Vagina (tissue), 2 donors: ENCODE measurements around the gene GALNT7. TPM values are rescaled to one million over a fixed set of nuclear protein-coding genes. Genes with fewer than 3 reads are reported as not detected.

Experiments
- DNase-seq, 2 donors: peaks; one replicate each; pipeline ENCODE4 v3.0.0-alpha.2; 2017; ENCODE audit errors: extremely low spot score in 2 of 2
- H3K27ac ChIP-seq: fragments of 200-600 bp; sonication (generic); one replicate; pipeline ENCODE4 v1.5.1; 2019
- H3K27me3 ChIP-seq: fragments of 200-600 bp; sonication (generic); one replicate; pipeline ENCODE4 v1.5.1; 2019
- H3K36me3 ChIP-seq, 2 donors: fragments of 200-600 bp; sonication (generic); one replicate each; pipeline ENCODE4 v1.5.1; 2017 to 2019
- H3K4me1 ChIP-seq: fragments of 200-600 bp; sonication (generic); one replicate; pipeline ENCODE4 v1.5.1; 2019
- H3K4me3 ChIP-seq, 2 donors: fragments of 200-600 bp; sonication (generic); 1 replicate in 1 of 2; 2 replicates in 1 of 2; pipeline ENCODE4 v1.5.1; 2016 to 2019
- H3K9me3 ChIP-seq: fragments of 200-600 bp; sonication (generic); one replicate; pipeline ENCODE4 v1.5.1; 2019
- POLR2A ChIP-seq, 2 donors: fragments of 450-650 bp; IDR thresholded peaks; one replicate each; pipeline ENCODE4 v1.6.1; 2017; ENCODE audit warnings: antibody characterized with exemption in 2 of 2, mild to moderate bottlenecking in 2 of 2, moderate library complexity in 2 of 2
- POLR2AphosphoS5 ChIP-seq, 2 donors: sonication (generic); formaldehyde crosslinking; IDR thresholded peaks; one replicate each; pipeline ENCODE4 v1.9.0; 2017; ENCODE audit warnings: antibody characterized with exemption in 2 of 2, mild to moderate bottlenecking in 2 of 2, low read depth in 1 of 2; ENCODE audit not compliant: insufficient read depth in 1 of 2
- intact Hi-C: fragments of 100-400 bp; cut with DNase I; formaldehyde crosslinking; loops from one replicate; pipeline ENCODE4 v1.15.1; 2023
- total RNA-seq: library from RNA; depleted of rRNA; stranded (reverse); fragments of >200 nt; gene quantifications from one replicate; pipeline ENCODE4 v1.2.3, GENCODE V29; 2016
- TF ChIP-seq, protein P1 (sequence below), 3 experiments: fragments of 450-650 bp in 2 of 3; fragments of 200-600 bp in 1 of 3; sonication (generic) in 1 of 3; IDR thresholded peaks; one replicate each; pipeline ENCODE4 v1.5.1; 2017 to 2019; ENCODE audit warnings: antibody characterized with exemption in 3 of 3, mild to moderate bottlenecking in 2 of 3, moderate library complexity in 2 of 3

The GALNT7 gene
- total RNA-seq, 1 donor from 2014 or later = 9.1 TPM

DNA sequence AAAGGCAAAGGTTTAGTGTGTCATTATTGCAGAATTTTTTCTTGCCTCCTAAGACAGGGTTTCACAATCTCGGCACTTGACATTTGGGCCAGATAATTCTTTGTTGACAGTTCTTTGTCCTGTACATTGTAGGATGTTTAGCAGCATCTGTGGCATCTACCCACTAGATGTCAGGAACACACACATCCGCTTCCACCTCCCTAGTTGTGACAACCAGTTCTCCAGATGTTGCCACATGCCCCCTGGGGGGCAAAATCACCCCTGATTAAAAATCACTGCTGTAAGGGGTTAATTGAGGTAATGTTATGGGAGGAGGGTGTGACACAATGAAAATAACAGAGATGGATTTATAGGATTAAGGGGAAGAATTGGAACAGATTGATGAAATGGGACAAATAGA is 90.3 kb downstream of the GALNT7 start:
- Histone ChIP-seq H3K9me3 (no peaks in the 10 kb centered on the region), H3K4me1 (no peaks in the 10 kb centered on the region), H3K36me3 (no peaks in the 10 kb centered on the region), H3K27me3 (no peaks in the 10 kb centered on the region), H3K27ac (no peak overlapping the region), H3K4me3 (no peak overlapping the region)
- DNase-seq = no peak
- intact Hi-C loops = no loop called here
- TF ChIP-seq, protein P1, sequence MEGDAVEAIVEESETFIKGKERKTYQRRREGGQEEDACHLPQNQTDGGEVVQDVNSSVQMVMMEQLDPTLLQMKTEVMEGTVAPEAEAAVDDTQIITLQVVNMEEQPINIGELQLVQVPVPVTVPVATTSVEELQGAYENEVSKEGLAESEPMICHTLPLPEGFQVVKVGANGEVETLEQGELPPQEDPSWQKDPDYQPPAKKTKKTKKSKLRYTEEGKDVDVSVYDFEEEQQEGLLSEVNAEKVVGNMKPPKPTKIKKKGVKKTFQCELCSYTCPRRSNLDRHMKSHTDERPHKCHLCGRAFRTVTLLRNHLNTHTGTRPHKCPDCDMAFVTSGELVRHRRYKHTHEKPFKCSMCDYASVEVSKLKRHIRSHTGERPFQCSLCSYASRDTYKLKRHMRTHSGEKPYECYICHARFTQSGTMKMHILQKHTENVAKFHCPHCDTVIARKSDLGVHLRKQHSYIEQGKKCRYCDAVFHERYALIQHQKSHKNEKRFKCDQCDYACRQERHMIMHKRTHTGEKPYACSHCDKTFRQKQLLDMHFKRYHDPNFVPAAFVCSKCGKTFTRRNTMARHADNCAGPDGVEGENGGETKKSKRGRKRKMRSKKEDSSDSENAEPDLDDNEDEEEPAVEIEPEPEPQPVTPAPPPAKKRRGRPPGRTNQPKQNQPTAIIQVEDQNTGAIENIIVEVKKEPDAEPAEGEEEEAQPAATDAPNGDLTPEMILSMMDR (IDR thresholded peaks at IDR 0.05) = no peak
- TF ChIP-seq POLR2A (IDR thresholded peaks at IDR 0.05) (no peak), POLR2AphosphoS5 (IDR thresholded peaks at IDR 0.05; ENCODE audit: insufficient read depth in 1 of 2, low read depth in 1 of 2) (no peak)

DNA sequence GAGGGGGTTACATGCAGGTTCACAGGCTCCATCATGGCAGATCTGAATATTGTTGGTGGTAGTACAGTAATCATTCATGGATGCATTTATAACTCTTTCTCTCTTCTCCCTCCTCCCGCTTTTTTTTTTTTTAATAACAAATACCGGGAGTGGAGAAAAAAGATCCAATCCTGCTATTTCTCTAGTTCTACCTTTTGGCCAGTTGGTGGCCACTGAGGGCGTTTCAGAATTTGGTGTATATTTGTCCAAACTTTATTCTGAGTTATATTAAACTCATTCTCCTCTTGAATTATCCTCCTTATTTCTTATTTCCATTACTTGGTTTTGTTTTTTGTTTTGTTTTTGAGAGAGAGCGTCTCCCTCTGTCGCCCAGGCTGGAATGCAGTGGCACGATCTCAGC is 90.7 kb downstream of the GALNT7 start:
- H3K4me3 ChIP-seq = no peak overlapping the region
- intact Hi-C loops = no loop called here
- no peaks in the 10 kb centered on the region for H3K9me3 ChIP-seq
- no peak for DNase-seq
- H3K4me1 ChIP-seq = peaks cover 1% of the 10 kb centered on the region
- no peak overlapping the region for H3K27ac ChIP-seq
- TF ChIP-seq, protein P1 (IDR thresholded peaks at IDR 0.05) = no peak
- no peak for TF ChIP-seq POLR2A (IDR thresholded peaks at IDR 0.05)
- TF ChIP-seq POLR2AphosphoS5 (IDR thresholded peaks at IDR 0.05; ENCODE audit: insufficient read depth in 1 of 2, low read depth in 1 of 2) = no peak
- H3K27me3 ChIP-seq = no peaks in the 10 kb centered on the region
- H3K36me3 ChIP-seq = no peaks in the 10 kb centered on the region

DNA sequence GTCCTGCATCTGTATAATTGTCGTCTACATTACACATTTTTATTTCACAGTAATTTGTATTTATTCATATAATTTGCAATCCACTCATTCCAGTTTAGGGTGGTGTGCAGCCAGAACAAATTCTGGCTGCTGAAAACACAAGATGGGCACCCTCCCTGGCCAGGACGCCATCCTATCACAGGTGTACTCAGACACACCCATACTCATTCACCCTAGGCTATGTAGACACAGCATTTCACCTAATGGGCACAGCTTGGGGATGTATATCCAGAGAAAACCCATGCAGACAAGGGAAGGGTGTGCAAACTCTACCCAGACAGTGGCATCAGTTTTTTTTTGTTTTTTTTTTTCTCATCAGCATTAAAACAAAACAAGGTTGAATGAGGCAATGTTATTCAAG is 92.4 kb downstream of the GALNT7 start:
- intact Hi-C loops = loop anchor here (5.0 kb wide), 1 partner anchor 249 kb away; no protein-coding TSS in a partner anchor
- TF ChIP-seq, protein P1 (IDR thresholded peaks at IDR 0.05) = no peak
- TF ChIP-seq POLR2AphosphoS5 (IDR thresholded peaks at IDR 0.05; ENCODE audit: insufficient read depth in 1 of 2, low read depth in 1 of 2) (no peak), POLR2A (IDR thresholded peaks at IDR 0.05) (no peak)

DNA sequence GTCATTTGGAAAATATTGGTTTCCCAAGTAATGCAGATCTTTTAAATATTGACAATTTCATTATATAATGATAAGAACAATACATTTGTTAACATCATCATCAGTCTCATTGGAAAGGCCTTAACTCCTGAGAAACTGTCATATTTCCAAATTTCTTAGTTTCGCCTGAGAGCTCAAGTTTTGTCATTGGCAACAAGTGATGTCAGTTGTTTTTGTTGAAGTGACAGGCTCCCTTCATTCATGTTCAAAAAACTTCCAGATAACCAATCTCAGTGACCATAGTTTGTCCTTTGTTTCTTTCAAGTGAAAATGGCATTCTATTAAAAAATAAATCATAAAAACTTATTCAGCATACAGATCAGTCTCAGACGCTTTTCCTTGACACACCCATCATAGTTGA is 93.8 kb downstream of the GALNT7 start:
- H3K27ac ChIP-seq = no peak overlapping the region
- no peak for TF ChIP-seq POLR2A (IDR thresholded peaks at IDR 0.05)
- TF ChIP-seq, protein P1 (IDR thresholded peaks at IDR 0.05) = no peak
- TF ChIP-seq POLR2AphosphoS5 (IDR thresholded peaks at IDR 0.05; ENCODE audit: insufficient read depth in 1 of 2, low read depth in 1 of 2) = no peak
- H3K4me3 ChIP-seq = no peak overlapping the region
- DNase-seq = no peak
- no peaks in the 10 kb centered on the region for H3K36me3 ChIP-seq
- H3K4me1 ChIP-seq = peaks cover 7% of the 10 kb centered on the region
- H3K27me3 ChIP-seq = no peaks in the 10 kb centered on the region
- intact Hi-C loops = loop anchor here (5.0 kb wide), 1 partner anchor 250 kb away; no protein-coding TSS in a partner anchor
- H3K9me3 ChIP-seq = no peaks in the 10 kb centered on the region

More for the DNA sequence above, 92.4 kb downstream of the GALNT7 start:
- H3K4me3 ChIP-seq = no peak overlapping the region
- DNase-seq = no peak
- H3K27ac ChIP-seq = no peak overlapping the region
- H3K4me1 ChIP-seq = peaks cover 7% of the 10 kb centered on the region
- H3K9me3 ChIP-seq = no peaks in the 10 kb centered on the region
- H3K36me3 ChIP-seq = no peaks in the 10 kb centered on the region
- no peaks in the 10 kb centered on the region for H3K27me3 ChIP-seq

DNA sequence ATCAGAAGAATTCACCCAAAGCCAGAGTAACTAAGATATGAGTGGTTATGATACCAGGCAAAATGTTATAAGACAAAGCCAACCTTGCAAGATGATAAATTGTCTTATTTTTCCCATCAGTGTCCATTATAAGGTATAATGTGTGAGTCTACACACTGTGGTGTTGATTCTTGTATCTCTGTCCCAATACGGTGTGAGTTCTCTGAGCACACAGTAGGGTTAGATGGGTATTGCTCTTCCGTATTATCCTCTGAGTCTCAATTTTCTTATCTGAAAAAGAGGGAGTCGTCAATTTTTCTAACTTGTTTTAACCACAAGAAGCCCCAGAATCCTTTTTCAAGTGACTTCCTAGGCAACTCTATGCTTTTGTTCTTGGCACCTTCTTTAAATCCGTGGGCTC is 95.6 kb downstream of the GALNT7 start:
- intact Hi-C loops = loop anchor here (5.0 kb wide), 1 partner anchor 252 kb away; no protein-coding TSS in a partner anchor
- Histone ChIP-seq H3K9me3 (no peaks in the 10 kb centered on the region), H3K27me3 (no peaks in the 10 kb centered on the region), H3K27ac (no peak overlapping the region), H3K4me3 (no peak overlapping the region), H3K4me1 (peaks cover 7% of the 10 kb centered on the region), H3K36me3 (no peaks in the 10 kb centered on the region)
- no peak for DNase-seq
- TF ChIP-seq POLR2AphosphoS5 (IDR thresholded peaks at IDR 0.05; ENCODE audit: insufficient read depth in 1 of 2, low read depth in 1 of 2) (no peak), POLR2A (IDR thresholded peaks at IDR 0.05) (no peak)
- TF ChIP-seq, protein P1 (IDR thresholded peaks at IDR 0.05) = no peak
